HepG2 (cell line): ENCODE measurements around the gene LRRC8E. TPM values are rescaled to one million over a fixed set of nuclear protein-coding genes. Genes with fewer than 3 reads are reported as not detected.

Source experiments
- GABPB1 ChIP-seq: IDR thresholded peaks from 2 replicates; pipeline ENCODE4 v1.6.1; 2016; ENCODE audit warnings: mild to moderate bottlenecking, missing genetic modification reagents, moderate library complexity, missing compliant biosample characterization
- GATAD1 ChIP-seq: IDR thresholded peaks from 2 replicates; pipeline ENCODE4 v1.6.1; 2016; ENCODE audit warnings: missing genetic modification reagents, missing compliant biosample characterization
- NFE2L1 ChIP-seq: sonication (generic); formaldehyde crosslinking; IDR thresholded peaks from 2 replicates; pipeline ENCODE4 v1.4.0; 2020; ENCODE audit warnings: missing genetic modification reagents, mild to moderate bottlenecking, borderline replicate concordance
- RAD51 ChIP-seq: fragments of 450-650 bp; IDR thresholded peaks from 2 replicates; pipeline ENCODE4 v1.6.1; 2016; ENCODE audit warnings: borderline replicate concordance
- RARG ChIP-seq: sonication (generic); formaldehyde crosslinking; IDR thresholded peaks from 2 replicates; pipeline ENCODE4 v1.4.0; 2020; ENCODE audit warnings: low read depth, mild to moderate bottlenecking, missing genetic modification reagents
- REL ChIP-seq: sonication (generic); formaldehyde crosslinking; conservative IDR thresholded peaks from 2 replicates; pipeline ENCODE4 v1.8.0; 2022; ENCODE audit warnings: mild to moderate bottlenecking, missing genetic modification reagents, moderate library complexity
- XBP1 ChIP-seq: sonication (generic); formaldehyde crosslinking; IDR thresholded peaks from 2 replicates; pipeline ENCODE4 v1.5.0; 2020; ENCODE audit warnings: missing genetic modification reagents
- ZFP82 ChIP-seq: sonication (generic); formaldehyde crosslinking; IDR thresholded peaks from 2 replicates; pipeline ENCODE4 v1.5.1; 2020; ENCODE audit warnings: mild to moderate bottlenecking, missing genetic modification reagents, borderline replicate concordance
- ZNF329 ChIP-seq: sonication (generic); formaldehyde crosslinking; IDR thresholded peaks from 2 replicates; pipeline ENCODE4 v1.9.0; 2021; ENCODE audit warnings: low read depth, mild to moderate bottlenecking, missing genetic modification reagents
- ZNF501 ChIP-seq: sonication (generic); formaldehyde crosslinking; IDR thresholded peaks from 2 replicates; pipeline ENCODE4 v1.5.1; 2020; ENCODE audit warnings: mild to moderate bottlenecking, moderate library complexity, missing genetic modification reagents
- ZNF543 ChIP-seq: sonication (generic); formaldehyde crosslinking; IDR thresholded peaks from 2 replicates; pipeline ENCODE4 v1.4.0; 2020; ENCODE audit warnings: mild to moderate bottlenecking, missing genetic modification reagents
- ZNF709 ChIP-seq: sonication (generic); formaldehyde crosslinking; IDR thresholded peaks from 2 replicates; pipeline ENCODE4 v1.5.0; 2020; ENCODE audit warnings: mild to moderate bottlenecking, missing genetic modification reagents
- ZSCAN31 ChIP-seq: sonication (generic); formaldehyde crosslinking; IDR thresholded peaks from 2 replicates; pipeline ENCODE4 v1.5.0; 2020; ENCODE audit warnings: low read depth, mild to moderate bottlenecking, missing genetic modification reagents
- polyA plus RNA-seq, 8 experiments: library from polyadenylated mRNA; depleted of rRNA in 3 of 8; stranded (reverse) in 7 of 8; unstranded in 1 of 8; fragments of >200 nt; fragmentation: Illumina TruSeq in 4 of 8; extraction: Trizol in 4 of 8; gene quantifications; 2 replicates each; pipeline versions ENCODE4 v1.2.1 to v1.2.3, GENCODE V29; 2011 to 2016; ENCODE audit warnings: low read depth in 4 of 8, missing spikeins in 1 of 8, mixed read lengths in 1 of 8; ENCODE audit not compliant: insufficient read depth in 1 of 8
- total RNA-seq, 5 experiments: library from RNA; depleted of rRNA; stranded (reverse); fragments of >200 nt; fragmentation: Illumina TruSeq; extraction: Trizol; gene quantifications; 2 replicates each; pipeline ENCODE4 v1.2.3, GENCODE V29; 2016; ENCODE audit warnings: low read depth in 1 of 5
- TF ChIP-seq, protein P1 (sequence below): sonication (generic); formaldehyde crosslinking; IDR thresholded peaks from 2 replicates; pipeline ENCODE4 v1.5.1; 2020; ENCODE audit warnings: missing genetic modification reagents, mild to moderate bottlenecking, borderline replicate concordance
- TF ChIP-seq, protein P2 (sequence below): sonication (generic); formaldehyde crosslinking; IDR thresholded peaks from 2 replicates; pipeline ENCODE4 v1.5.0; 2020; ENCODE audit warnings: mild to moderate bottlenecking, missing genetic modification reagents
- TF ChIP-seq, protein P3 (sequence below): sonication (generic); formaldehyde crosslinking; IDR thresholded peaks from 2 replicates; pipeline ENCODE4 v1.8.1; 2022; ENCODE audit warnings: low read depth, mild to moderate bottlenecking, missing genetic modification reagents
- TF ChIP-seq, protein P4 (sequence below): sonication (generic); formaldehyde crosslinking; IDR thresholded peaks from 2 replicates; pipeline ENCODE4 v1.5.0; 2020; ENCODE audit warnings: missing genetic modification reagents, mild to moderate bottlenecking, borderline replicate concordance
- TF ChIP-seq, protein P5 (sequence below): sonication (generic); formaldehyde crosslinking; conservative IDR thresholded peaks from 2 replicates; pipeline ENCODE4 v1.4.0; 2020; ENCODE audit warnings: missing genetic modification reagents
- TF ChIP-seq, protein P6 (sequence below): conservative IDR thresholded peaks from 2 replicates; pipeline ENCODE4 v1.6.1; 2018; ENCODE audit warnings: missing genetic modification reagents

The LRRC8E gene
- total and polyA plus RNA-seq, 2 of the 13 experiments (the other 11 are each of a cell fraction or from before 2014, with no cell fraction given) = 8.0 to 10.3 TPM

DNA sequence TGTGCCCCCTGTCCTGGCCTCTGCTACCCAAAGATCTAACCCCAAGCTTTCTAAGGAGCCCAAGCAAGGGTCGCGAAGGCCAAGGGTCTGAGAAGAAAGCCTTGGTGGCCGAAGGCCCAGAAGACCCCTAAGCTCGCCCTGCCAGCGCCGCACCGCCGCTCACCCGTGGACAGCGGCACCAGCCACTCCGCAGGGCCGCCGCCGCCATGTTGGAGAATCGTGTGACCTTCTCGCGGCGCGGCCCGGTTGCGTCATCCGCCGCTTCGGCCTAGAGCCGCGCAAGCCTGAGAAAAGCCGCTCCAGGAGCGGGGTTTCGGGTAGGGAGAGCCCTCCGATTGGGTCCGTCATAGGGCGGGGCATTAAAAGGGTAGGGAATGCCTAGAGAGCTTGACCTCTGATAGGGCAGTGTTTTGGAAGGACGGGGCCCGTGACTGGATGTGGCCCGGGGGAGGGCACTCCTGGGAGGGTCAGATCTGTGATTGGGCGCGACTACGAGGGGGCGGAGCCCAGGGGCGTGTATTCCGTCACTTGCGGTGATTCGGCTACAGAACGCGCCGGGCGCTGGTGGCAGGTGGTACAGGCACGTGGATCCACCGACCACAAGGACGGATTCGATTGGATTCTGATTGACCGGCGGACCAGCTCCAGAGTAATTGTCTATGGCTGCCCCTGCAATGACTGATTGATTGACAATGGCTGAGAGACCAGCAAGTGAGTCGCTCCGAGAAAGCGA is 55.3 kb downstream of the LRRC8E start, which contains the start of gene TIMM44 (continued):
- TF ChIP-seq NFE2L1 (CRISPR knock-in tag) (no peak), ZNF329 (CRISPR knock-in tag) (0 out of 2 replicates have a peak, but pooled peaks have one; percentile 17), RARG (CRISPR knock-in tag) (no peak), XBP1 (no peak), GATAD1 (CRISPR knock-in tag) (peak; percentile 94), ZFP82 (CRISPR knock-in tag) (peak; percentile 75; the same call in 1 of the 2 replicates), ZSCAN31 (CRISPR knock-in tag) (peak; percentile 58; the same call in 1 of the 2 replicates), REL (no peak), ZNF709 (CRISPR knock-in tag) (peak; percentile 61; the same call in 1 of the 2 replicates), ZNF501 (CRISPR knock-in tag) (peak; percentile 73), RAD51 (peak; percentile 12; the same call in 1 of the 2 replicates), GABPB1 (CRISPR knock-in tag) (peak; percentile 86), ZNF543 (CRISPR knock-in tag) (0 out of 2 replicates have a peak, but pooled peaks have one; percentile 51)
- TF ChIP-seq, protein P1, sequence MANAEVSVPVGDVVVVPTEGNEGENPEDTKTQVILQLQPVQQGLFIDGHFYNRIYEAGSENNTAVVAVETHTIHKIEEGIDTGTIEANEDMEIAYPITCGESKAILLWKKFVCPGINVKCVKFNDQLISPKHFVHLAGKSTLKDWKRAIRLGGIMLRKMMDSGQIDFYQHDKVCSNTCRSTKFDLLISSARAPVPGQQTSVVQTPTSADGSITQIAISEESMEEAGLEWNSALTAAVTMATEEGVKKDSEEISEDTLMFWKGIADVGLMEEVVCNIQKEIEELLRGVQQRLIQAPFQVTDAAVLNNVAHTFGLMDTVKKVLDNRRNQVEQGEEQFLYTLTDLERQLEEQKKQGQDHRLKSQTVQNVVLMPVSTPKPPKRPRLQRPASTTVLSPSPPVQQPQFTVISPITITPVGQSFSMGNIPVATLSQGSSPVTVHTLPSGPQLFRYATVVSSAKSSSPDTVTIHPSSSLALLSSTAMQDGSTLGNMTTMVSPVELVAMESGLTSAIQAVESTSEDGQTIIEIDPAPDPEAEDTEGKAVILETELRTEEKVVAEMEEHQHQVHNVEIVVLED (CRISPR knock-in tag) = peak; percentile 86
- TF ChIP-seq, protein P2, sequence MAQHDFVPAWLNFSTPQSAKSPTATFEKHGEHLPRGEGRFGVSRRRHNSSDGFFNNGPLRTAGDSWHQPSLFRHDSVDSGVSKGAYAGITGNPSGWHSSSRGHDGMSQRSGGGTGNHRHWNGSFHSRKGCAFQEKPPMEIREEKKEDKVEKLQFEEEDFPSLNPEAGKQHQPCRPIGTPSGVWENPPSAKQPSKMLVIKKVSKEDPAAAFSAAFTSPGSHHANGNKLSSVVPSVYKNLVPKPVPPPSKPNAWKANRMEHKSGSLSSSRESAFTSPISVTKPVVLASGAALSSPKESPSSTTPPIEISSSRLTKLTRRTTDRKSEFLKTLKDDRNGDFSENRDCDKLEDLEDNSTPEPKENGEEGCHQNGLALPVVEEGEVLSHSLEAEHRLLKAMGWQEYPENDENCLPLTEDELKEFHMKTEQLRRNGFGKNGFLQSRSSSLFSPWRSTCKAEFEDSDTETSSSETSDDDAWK (CRISPR knock-in tag) = no peak
- TF ChIP-seq, protein P3, sequence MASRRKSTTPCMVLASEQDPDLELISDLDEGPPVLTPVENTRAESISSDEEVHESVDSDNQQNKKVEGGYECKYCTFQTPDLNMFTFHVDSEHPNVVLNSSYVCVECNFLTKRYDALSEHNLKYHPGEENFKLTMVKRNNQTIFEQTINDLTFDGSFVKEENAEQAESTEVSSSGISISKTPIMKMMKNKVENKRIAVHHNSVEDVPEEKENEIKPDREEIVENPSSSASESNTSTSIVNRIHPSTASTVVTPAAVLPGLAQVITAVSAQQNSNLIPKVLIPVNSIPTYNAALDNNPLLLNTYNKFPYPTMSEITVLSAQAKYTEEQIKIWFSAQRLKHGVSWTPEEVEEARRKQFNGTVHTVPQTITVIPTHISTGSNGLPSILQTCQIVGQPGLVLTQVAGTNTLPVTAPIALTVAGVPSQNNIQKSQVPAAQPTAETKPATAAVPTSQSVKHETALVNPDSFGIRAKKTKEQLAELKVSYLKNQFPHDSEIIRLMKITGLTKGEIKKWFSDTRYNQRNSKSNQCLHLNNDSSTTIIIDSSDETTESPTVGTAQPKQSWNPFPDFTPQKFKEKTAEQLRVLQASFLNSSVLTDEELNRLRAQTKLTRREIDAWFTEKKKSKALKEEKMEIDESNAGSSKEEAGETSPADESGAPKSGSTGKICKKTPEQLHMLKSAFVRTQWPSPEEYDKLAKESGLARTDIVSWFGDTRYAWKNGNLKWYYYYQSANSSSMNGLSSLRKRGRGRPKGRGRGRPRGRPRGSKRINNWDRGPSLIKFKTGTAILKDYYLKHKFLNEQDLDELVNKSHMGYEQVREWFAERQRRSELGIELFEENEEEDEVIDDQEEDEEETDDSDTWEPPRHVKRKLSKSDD (CRISPR knock-in tag) = peak; percentile 85; the same call in 1 of the 2 replicates
- TF ChIP-seq, protein P4, sequence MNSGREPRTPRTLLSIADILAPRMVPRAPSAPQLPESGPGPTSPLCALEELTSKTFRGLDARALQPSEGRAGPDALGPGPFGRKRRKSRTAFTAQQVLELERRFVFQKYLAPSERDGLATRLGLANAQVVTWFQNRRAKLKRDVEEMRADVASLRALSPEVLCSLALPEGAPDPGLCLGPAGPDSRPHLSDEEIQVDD (CRISPR knock-in tag) = no peak; the same call in 1 of the 2 replicates
- TF ChIP-seq, protein P5, sequence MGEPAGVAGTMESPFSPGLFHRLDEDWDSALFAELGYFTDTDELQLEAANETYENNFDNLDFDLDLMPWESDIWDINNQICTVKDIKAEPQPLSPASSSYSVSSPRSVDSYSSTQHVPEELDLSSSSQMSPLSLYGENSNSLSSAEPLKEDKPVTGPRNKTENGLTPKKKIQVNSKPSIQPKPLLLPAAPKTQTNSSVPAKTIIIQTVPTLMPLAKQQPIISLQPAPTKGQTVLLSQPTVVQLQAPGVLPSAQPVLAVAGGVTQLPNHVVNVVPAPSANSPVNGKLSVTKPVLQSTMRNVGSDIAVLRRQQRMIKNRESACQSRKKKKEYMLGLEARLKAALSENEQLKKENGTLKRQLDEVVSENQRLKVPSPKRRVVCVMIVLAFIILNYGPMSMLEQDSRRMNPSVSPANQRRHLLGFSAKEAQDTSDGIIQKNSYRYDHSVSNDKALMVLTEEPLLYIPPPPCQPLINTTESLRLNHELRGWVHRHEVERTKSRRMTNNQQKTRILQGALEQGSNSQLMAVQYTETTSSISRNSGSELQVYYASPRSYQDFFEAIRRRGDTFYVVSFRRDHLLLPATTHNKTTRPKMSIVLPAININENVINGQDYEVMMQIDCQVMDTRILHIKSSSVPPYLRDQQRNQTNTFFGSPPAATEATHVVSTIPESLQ (CRISPR knock-in tag) = no peak
- TF ChIP-seq, protein P6, sequence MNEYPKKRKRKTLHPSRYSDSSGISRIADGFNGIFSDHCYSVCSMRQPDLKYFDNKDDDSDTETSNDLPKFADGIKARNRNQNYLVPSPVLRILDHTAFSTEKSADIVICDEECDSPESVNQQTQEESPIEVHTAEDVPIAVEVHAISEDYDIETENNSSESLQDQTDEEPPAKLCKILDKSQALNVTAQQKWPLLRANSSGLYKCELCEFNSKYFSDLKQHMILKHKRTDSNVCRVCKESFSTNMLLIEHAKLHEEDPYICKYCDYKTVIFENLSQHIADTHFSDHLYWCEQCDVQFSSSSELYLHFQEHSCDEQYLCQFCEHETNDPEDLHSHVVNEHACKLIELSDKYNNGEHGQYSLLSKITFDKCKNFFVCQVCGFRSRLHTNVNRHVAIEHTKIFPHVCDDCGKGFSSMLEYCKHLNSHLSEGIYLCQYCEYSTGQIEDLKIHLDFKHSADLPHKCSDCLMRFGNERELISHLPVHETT (CRISPR knock-in tag) = 0 out of 2 replicates have a peak, but pooled peaks have one; percentile 68
